Ovary (tissue), 3 donors: Measurements from ENCODE around the gene SLC25A11.

Source experiments
- POLR2A ChIP-seq: fragments of 450-650 bp; IDR thresholded peaks from one replicate; pipeline ENCODE4 v1.6.1; 2017; ENCODE audit warnings: antibody characterized with exemption, mild to moderate bottlenecking, moderate library complexity
- TF ChIP-seq, protein P1 (sequence below), 3 donors: fragments of 450-650 bp in 2 of 3; fragments of 200-600 bp in 1 of 3; IDR thresholded peaks; one replicate each; pipeline versions ENCODE4 v1.5.1 to v1.8.0; 2016 to 2022; ENCODE audit warnings: antibody characterized with exemption in 3 of 3, mild to moderate bottlenecking in 1 of 3
- donor health status: DM: no; HTN: no; CAD: no.

DNA sequence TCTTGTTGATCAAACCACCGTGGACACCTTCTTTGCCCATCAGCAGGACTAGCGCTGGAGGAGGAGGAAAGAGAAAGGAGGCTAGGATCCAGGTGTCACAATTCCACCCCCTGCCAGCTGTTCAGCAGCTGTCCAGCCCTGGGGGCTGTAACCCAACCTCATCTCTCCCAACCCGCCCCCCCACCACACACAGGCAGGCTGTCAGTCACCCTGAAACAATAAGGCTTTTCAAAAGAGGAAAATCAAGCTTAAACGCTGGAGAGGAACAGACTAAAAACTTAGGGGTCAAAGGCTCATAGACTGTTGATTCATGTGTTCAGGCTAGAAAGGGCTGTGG is 6.1 kb upstream of the SLC25A11 start:
- no peak for TF ChIP-seq POLR2A
- TF ChIP-seq, protein P1, sequence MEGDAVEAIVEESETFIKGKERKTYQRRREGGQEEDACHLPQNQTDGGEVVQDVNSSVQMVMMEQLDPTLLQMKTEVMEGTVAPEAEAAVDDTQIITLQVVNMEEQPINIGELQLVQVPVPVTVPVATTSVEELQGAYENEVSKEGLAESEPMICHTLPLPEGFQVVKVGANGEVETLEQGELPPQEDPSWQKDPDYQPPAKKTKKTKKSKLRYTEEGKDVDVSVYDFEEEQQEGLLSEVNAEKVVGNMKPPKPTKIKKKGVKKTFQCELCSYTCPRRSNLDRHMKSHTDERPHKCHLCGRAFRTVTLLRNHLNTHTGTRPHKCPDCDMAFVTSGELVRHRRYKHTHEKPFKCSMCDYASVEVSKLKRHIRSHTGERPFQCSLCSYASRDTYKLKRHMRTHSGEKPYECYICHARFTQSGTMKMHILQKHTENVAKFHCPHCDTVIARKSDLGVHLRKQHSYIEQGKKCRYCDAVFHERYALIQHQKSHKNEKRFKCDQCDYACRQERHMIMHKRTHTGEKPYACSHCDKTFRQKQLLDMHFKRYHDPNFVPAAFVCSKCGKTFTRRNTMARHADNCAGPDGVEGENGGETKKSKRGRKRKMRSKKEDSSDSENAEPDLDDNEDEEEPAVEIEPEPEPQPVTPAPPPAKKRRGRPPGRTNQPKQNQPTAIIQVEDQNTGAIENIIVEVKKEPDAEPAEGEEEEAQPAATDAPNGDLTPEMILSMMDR (IDR thresholded peaks at IDR 0.05): no peak
